K562 (cell line): Measurements from ENCODE around the gene HOOK1. TPM values are rescaled to one million over a fixed set of nuclear protein-coding genes. Genes with fewer than 3 reads are reported as not detected.

Experiments used
- ATAC-seq: fragments of 200-7000 bp; cut with Tn5 transposase; 3 replicates; pipeline ENCODE4 v1.9.1; 2020; ENCODE audit warnings: moderate library complexity
- BruUV-seq: library from RNA; stranded (reverse); fragments of 400-500 nt; replicated peaks from 2 replicates; lab custom pipeline; 2021; lab: Mats Ljungman, UMichigan
- CTCF ChIA-PET: fragments of 300-600 bp; formaldehyde crosslinking; extraction: SDS; loops from one replicate; lab custom pipeline; 2021; ENCODE audit warnings: low intra/inter-chr PET ratio; lab: Yijun Ruan, JAX
- POLR2A ChIA-PET: fragments of 300-600, 350-650 bp; sonication (Branson Sonifier 250); formaldehyde crosslinking; extraction: SDS; loops from one replicate; lab custom pipeline; 2021; ENCODE audit warnings: antibody characterized with exemption, inconsistent platforms; lab: Yijun Ruan, JAX
- DNase-seq, 4 experiments: peaks; one replicate each; pipeline versions ENCODE4 v3.0.0 to v3.0.0-alpha.2; 2011 to 2018; ENCODE audit warnings: low spot score in 3 of 4, mixed read lengths in 3 of 4; ENCODE audit errors: extremely low read depth in 1 of 4
- FAIRE-seq: peaks from 2 replicates; lab custom pipeline; 2011; peaks lifted over from hg19 to GRCh38; lab: Jason Lieb, UNC
- H2AFZ ChIP-seq: 2 replicates; pipeline ENCODE4 v1.6.0; 2011; ENCODE audit warnings: low read depth, low read length, control low read depth, inconsistent platforms
- H3K27ac ChIP-seq: fragments of 200-600 bp; 3 replicates; pipeline ENCODE4 v1.8.0; 2011; ENCODE audit warnings: low read depth, mild to moderate bottlenecking, control low read depth, inconsistent platforms, low read length, moderate library complexity, mixed read lengths; ENCODE audit errors: extremely low read depth
- H3K27me3 ChIP-seq, 2 experiments: fragments of 300-600 bp in 1 of 2; 2 replicates in 1 of 2; 3 replicates in 1 of 2; pipeline versions ENCODE4 v1.6.0 to v1.8.0; 2011; ENCODE audit warnings: inconsistent platforms in 2 of 2, low read length in 2 of 2, mild to moderate bottlenecking in 1 of 2, mixed read lengths in 1 of 2, moderate library complexity in 1 of 2; ENCODE audit not compliant: control insufficient read depth in 2 of 2, insufficient read depth in 2 of 2
- H3K36me3 ChIP-seq: fragments of 300-600 bp; 3 replicates; pipeline ENCODE4 v1.8.0; 2011; ENCODE audit warnings: mild to moderate bottlenecking, low read length, inconsistent platforms; ENCODE audit not compliant: control insufficient read depth, insufficient read depth
- H3K4me1 ChIP-seq, 2 experiments: fragments of 200-600 bp in 1 of 2; replicated peaks in 1 of 2; 2 replicates in 1 of 2; 3 replicates in 1 of 2; pipeline versions ENCODE4 v1.5.1 to v1.8.0; 2011; ENCODE audit warnings: inconsistent platforms in 2 of 2, low read length in 2 of 2, mild to moderate bottlenecking in 1 of 2, mixed read lengths in 1 of 2, moderate library complexity in 1 of 2; ENCODE audit not compliant: control insufficient read depth in 2 of 2, insufficient read depth in 2 of 2
- H3K4me2 ChIP-seq: 2 replicates; pipeline ENCODE4 v1.6.1; 2011; ENCODE audit warnings: low read length, control low read depth, inconsistent platforms, mixed read lengths; ENCODE audit not compliant: insufficient read depth
- H3K4me3 ChIP-seq: fragments of 200-600 bp; sonication (generic), shearing (Covaris generic); 2 replicates; pipeline ENCODE4 v1.5.1; 2016; ENCODE audit warnings: control low read depth, inconsistent platforms
- H3K79me2 ChIP-seq: fragments of 200-600 bp; 3 replicates; pipeline ENCODE4 v1.8.0; 2011; ENCODE audit warnings: low read length, inconsistent platforms; ENCODE audit not compliant: control insufficient read depth, insufficient read depth
- H3K9ac ChIP-seq, 2 experiments: 2 replicates each; pipeline versions ENCODE4 v1.6.0 to v1.6.1; 2011; ENCODE audit warnings: low read depth in 2 of 2, low read length in 2 of 2, control low read depth in 1 of 2, inconsistent platforms in 1 of 2, mild to moderate bottlenecking in 1 of 2, mixed read lengths in 1 of 2; ENCODE audit not compliant: insufficient read depth in 1 of 2
- H3K9me1 ChIP-seq: one replicate; pipeline ENCODE4 v1.6.0; 2011; ENCODE audit warnings: inconsistent platforms, mild to moderate bottlenecking, low read length, moderate library complexity; ENCODE audit not compliant: control insufficient read depth, insufficient read depth
- H3K9me3 ChIP-seq: replicated peaks from 2 replicates; pipeline ENCODE4 v1.5.1; 2011; ENCODE audit warnings: low read depth, low read length, inconsistent platforms; ENCODE audit not compliant: control insufficient read depth, insufficient read depth
- H4K20me1 ChIP-seq: replicated peaks from 2 replicates; pipeline ENCODE4 v1.6.1; 2011; ENCODE audit warnings: low read length, inconsistent platforms, mixed read lengths; ENCODE audit not compliant: control insufficient read depth, insufficient read depth
- ATF1 ChIP-seq, 2 experiments: fragments of 450-650 bp in 1 of 2; IDR thresholded peaks; 2 replicates each; pipeline ENCODE4 v1.6.1; 2016; ENCODE audit warnings: missing compliant biosample characterization in 1 of 2, missing genetic modification characterization in 1 of 2
- CEBPG ChIP-seq, 3 experiments: fragments of 200-800 bp in 1 of 3; sonication (Bioruptor generic) in 1 of 3; sonication (generic) in 1 of 3; formaldehyde crosslinking in 1 of 3; IDR thresholded peaks in 2 of 3; conservative IDR thresholded peaks in 1 of 3; 2 replicates each; pipeline versions ENCODE4 v1.6.1 to v1.8.0; 2016 to 2022; ENCODE audit warnings: missing compliant biosample characterization in 2 of 3, missing genetic modification characterization in 2 of 3, mild to moderate bottlenecking in 1 of 3, missing genetic modification reagents in 1 of 3
- HDAC6 ChIP-seq: IDR thresholded peaks from 2 replicates; pipeline ENCODE4 v1.6.1; 2012; ENCODE audit warnings: low read depth, mild to moderate bottlenecking, control low read depth, inconsistent platforms, low read length, moderate library complexity
- ILK ChIP-seq: fragments of 450-650 bp; IDR thresholded peaks from 2 replicates; pipeline ENCODE4 v1.6.1; 2016; ENCODE audit warnings: missing genetic modification characterization, low read depth, mild to moderate bottlenecking, missing compliant biosample characterization, moderate library complexity, borderline replicate concordance
- SUPT5H ChIP-seq: fragments of 450-650 bp; IDR thresholded peaks from 2 replicates; pipeline ENCODE4 v1.6.1; 2016
- ZNF143 ChIP-seq: sonication (generic); formaldehyde crosslinking; IDR thresholded peaks from 2 replicates; pipeline ENCODE4 v1.9.0; 2022; ENCODE audit warnings: mild to moderate bottlenecking, missing genetic modification reagents
- ZNF316 ChIP-seq: fragments of 450-650 bp; IDR thresholded peaks from 2 replicates; pipeline ENCODE4 v1.6.1; 2016
- ZNF408 ChIP-seq: fragments of 250-450 bp; sonication (Bioruptor Pico); IDR thresholded peaks from 2 replicates; pipeline ENCODE4 v1.4.0; 2020; ENCODE audit warnings: low read depth, mild to moderate bottlenecking, moderate library complexity
- ZNF41 ChIP-seq: fragments of 250-450 bp; sonication (Bioruptor Pico); conservative IDR thresholded peaks from 2 replicates; pipeline ENCODE4 v1.4.0; 2020; ENCODE audit warnings: mild to moderate bottlenecking
- ZNF589 ChIP-seq: fragments of 200-800 bp; sonication (Bioruptor generic); IDR thresholded peaks from 2 replicates; pipeline ENCODE4 v1.6.1; 2016; ENCODE audit warnings: low read depth, missing genetic modification characterization, missing compliant biosample characterization
- WGBS: fragments of 100-300 bp; shearing (Covaris generic); methylation state at CpG from one replicate; pipeline ENCODE4 v1.1.6; 2016; ENCODE audit warnings: low coverage, mixed read lengths; ENCODE audit not compliant: insufficient coverage; ENCODE audit errors: missing lambda C conversion rate; 5-methylcytosine and 5-hydroxymethylcytosine counted together
- in situ Hi-C: fragments of 300-500 bp; cut with MboI; formaldehyde crosslinking; loops from 4 replicates; pipeline ENCODE4 v1.15.0; 2018; ENCODE audit warnings: inconsistent platforms, mixed read lengths
- intact Hi-C: fragments of 100-400 bp; cut with micrococcal nuclease; formaldehyde crosslinking; loops from 2 replicates; pipeline ENCODE4 v1.14.2; 2022
- polyA plus RNA-seq, 8 experiments: library from polyadenylated mRNA; depleted of rRNA in 4 of 8; stranded (reverse) in 5 of 8; unstranded in 3 of 8; fragments of >200 nt; fragmentation: Nextera tagmentation in 2 of 8; fragmentation: Illumina TruSeq in 1 of 8; extraction: Ambion mirVana in 2 of 8; extraction: Trizol in 1 of 8; gene quantifications; 2 replicates each; pipeline versions ENCODE4 v1.2.1 to v1.2.3, GENCODE V29; 2011 to 2014; ENCODE audit warnings: inconsistent platforms in 1 of 8, missing spikeins in 1 of 8
- total RNA-seq, 7 experiments: library from RNA; depleted of rRNA in 6 of 7; stranded (reverse); fragments of >200 nt in 6 of 7; fragmentation: Illumina TruSeq in 2 of 7; extraction: Trizol in 2 of 7; gene quantifications; 2 replicates each; pipeline versions ENCODE4 v1.2.1 to v1.2.3, GENCODE V29; 2011 to 2021; ENCODE audit warnings: low replicate concordance in 1 of 7
- TF ChIP-seq, protein P1 (sequence below): fragments of 450-650 bp; IDR thresholded peaks from 2 replicates; pipeline ENCODE4 v1.6.1; 2017; ENCODE audit warnings: mild to moderate bottlenecking, moderate library complexity

HOOK1 gene
- total and polyA plus RNA-seq, 9 of the 15 experiments (the other 6 are each of a cell fraction or from before 2014, with no cell fraction given) = 0.11 to 0.18 TPM; not detected in 7

DNA sequence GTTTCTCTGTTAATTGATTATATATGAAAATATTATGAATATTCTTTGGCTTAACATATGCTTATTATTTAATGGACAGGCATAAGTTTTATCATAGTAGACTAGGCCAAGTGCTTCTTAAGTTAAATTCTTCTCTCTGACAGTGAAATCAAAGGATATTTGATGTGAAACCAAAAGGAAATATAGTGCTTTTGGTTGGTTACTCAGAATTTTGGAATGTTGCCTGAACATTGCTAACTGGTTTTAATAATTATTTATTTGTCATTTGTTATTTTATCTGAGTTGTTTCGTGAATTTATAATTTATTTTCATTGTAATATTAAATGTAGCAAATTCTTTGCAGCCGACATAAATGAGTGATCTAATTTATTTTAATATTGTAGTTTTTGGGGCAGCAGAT is 18.3 kb downstream of the HOOK1 start (continued):
- TF ChIP-seq, protein P1, sequence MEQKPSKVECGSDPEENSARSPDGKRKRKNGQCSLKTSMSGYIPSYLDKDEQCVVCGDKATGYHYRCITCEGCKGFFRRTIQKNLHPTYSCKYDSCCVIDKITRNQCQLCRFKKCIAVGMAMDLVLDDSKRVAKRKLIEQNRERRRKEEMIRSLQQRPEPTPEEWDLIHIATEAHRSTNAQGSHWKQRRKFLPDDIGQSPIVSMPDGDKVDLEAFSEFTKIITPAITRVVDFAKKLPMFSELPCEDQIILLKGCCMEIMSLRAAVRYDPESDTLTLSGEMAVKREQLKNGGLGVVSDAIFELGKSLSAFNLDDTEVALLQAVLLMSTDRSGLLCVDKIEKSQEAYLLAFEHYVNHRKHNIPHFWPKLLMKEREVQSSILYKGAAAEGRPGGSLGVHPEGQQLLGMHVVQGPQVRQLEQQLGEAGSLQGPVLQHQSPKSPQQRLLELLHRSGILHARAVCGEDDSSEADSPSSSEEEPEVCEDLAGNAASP = no peak
- TF ChIP-seq ZNF589 (CRISPR knock-in tag) = no peak
- no peak for TF ChIP-seq ATF1 (CRISPR knock-in tag; IDR thresholded peaks at IDR 0.05)
- TF ChIP-seq ATF1 (tag; IDR thresholded peaks at IDR 0.05) = no peak

DNA sequence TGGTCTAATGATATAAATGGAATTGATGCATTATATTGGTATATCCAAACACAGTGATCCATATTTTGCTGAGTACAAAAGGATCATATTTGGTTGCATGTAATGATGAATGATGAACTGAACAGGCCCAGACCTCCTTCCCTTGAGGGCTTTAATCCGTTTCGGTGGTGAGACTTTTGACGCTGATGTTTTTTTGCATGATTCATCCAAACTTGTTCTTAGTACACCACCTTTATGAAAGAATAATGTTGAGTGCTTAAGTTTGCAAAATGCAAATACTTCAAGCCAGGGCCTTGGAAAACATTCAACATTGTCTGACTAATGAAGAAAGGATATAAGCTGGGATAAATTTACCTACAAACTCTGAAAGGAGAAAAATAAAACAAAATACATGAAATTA is 19.2 kb downstream of the HOOK1 start:
- H3K27me3 ChIP-seq = no peaks in the 10 kb centered on the region
- TF ChIP-seq ZNF143 (CRISPR knock-in tag) (no peak), ILK (no peak), ZNF316 (no peak), ZNF408 (no peak), CEBPG (CRISPR knock-in tag; IDR thresholded peaks at IDR 0.05) (no peak), CEBPG (tag; conservative IDR thresholded peaks at IDR 0.05 in 1 of 2, IDR thresholded peaks at IDR 0.05 in 1 of 2) (no peak), HDAC6 (no peak), ZNF41 (CRISPR knock-in tag) (no peak), SUPT5H (no peak)
- TF ChIP-seq, all 486 proteins: peak for 0
- 0% methylated on average over 3 of the region's 3 CpGs for WGBS
- ATAC-seq = no peak
- FAIRE-seq = no peak
- intact Hi-C loops (no loop called here), in situ Hi-C loops (no loop called here)
- H3K27ac ChIP-seq = no peak overlapping the region
- DNase-seq = no peak
- H3K4me2 ChIP-seq = no peak overlapping the region
- no peaks in the 10 kb centered on the region for H3K9me3 ChIP-seq
- POLR2A ChIA-PET = no interaction called here
- no peak overlapping the region for H3K4me3 ChIP-seq
- H3K36me3 ChIP-seq = no peaks in the 10 kb centered on the region
- H3K9ac ChIP-seq = no peak overlapping the region
- H3K79me2 ChIP-seq = no peaks in the 10 kb centered on the region
- H4K20me1 ChIP-seq = no peaks in the 10 kb centered on the region
- CTCF ChIA-PET = no interaction called here
- no peaks in the 10 kb centered on the region for H3K4me1 ChIP-seq
- H2AFZ ChIP-seq = no peak overlapping the region
- no TSS peak for BruUV-seq
- H3K9me1 ChIP-seq = no peaks in the 10 kb centered on the region
